Smooth muscle cell (in vitro differentiated cells): ENCODE data around the gene MCCD1. TPM values are rescaled to one million over a fixed set of nuclear protein-coding genes. Genes with fewer than 3 reads are reported as not detected.
"Not testable (repeated sequence)": the region's sequence is repeated elsewhere in the genome, so short reads cannot be mapped to it uniquely, and the experiment has no call there.

Experiments used
- DNase-seq: peaks from one replicate; lab custom pipeline; 2025; ENCODE audit not compliant: unreplicated experiment; lab: John Stamatoyannopoulos, UW
- H2AFZ ChIP-seq: fragments of 200-600 bp; sonication (generic); 2 replicates; pipeline ENCODE4 v1.6.0; 2016; ENCODE audit warnings: antibody characterized with exemption, low read depth, mild to moderate bottlenecking
- H3F3A ChIP-seq: fragments of 200-600 bp; sonication (generic); 2 replicates; pipeline ENCODE4 v1.6.0; 2017; ENCODE audit warnings: antibody characterized with exemption, low read depth
- H3K27ac ChIP-seq: fragments of 200-600 bp; sonication (generic); 2 replicates; pipeline ENCODE4 v1.5.1; 2016; ENCODE audit warnings: low read depth, mild to moderate bottlenecking
- H3K27me3 ChIP-seq: fragments of 200-600 bp; sonication (generic); 2 replicates; pipeline ENCODE4 v1.6.1; 2016; ENCODE audit warnings: low read depth, mild to moderate bottlenecking
- H3K36me3 ChIP-seq: fragments of 200-600 bp; sonication (generic); 2 replicates; pipeline ENCODE4 v1.5.1; 2016; ENCODE audit warnings: low read depth
- H3K4me1 ChIP-seq: fragments of 200-600 bp; sonication (generic); 2 replicates; pipeline ENCODE4 v1.5.1; 2016; ENCODE audit warnings: low read depth
- H3K4me2 ChIP-seq: fragments of 200-600 bp; sonication (generic); 2 replicates; pipeline ENCODE4 v1.6.0; 2016; ENCODE audit warnings: mild to moderate bottlenecking
- H3K4me3 ChIP-seq: fragments of 200-600 bp; sonication (generic); 2 replicates; pipeline ENCODE4 v1.5.1; 2016; ENCODE audit warnings: mild to moderate bottlenecking
- H3K79me2 ChIP-seq: fragments of 200-600 bp; sonication (generic); 2 replicates; pipeline ENCODE4 v1.6.0; 2016; ENCODE audit warnings: low read depth, mild to moderate bottlenecking
- H3K9ac ChIP-seq: fragments of 200-600 bp; sonication (generic); 2 replicates; pipeline ENCODE4 v1.6.0; 2016; ENCODE audit warnings: low read depth
- H3K9me3 ChIP-seq: fragments of 200-600 bp; sonication (generic); replicated peaks from 2 replicates; pipeline ENCODE4 v1.5.1; 2016; ENCODE audit warnings: low read depth
- H4K20me1 ChIP-seq: fragments of 200-600 bp; sonication (generic); 2 replicates; pipeline ENCODE4 v1.6.0; 2016; ENCODE audit warnings: low read depth
- CTCF ChIP-seq: fragments of 200-600 bp; sonication (generic); IDR thresholded peaks from 2 replicates; pipeline ENCODE4 v1.5.1; 2017; ENCODE audit warnings: borderline replicate concordance, mild to moderate bottlenecking, antibody characterized with exemption; ENCODE audit not compliant: insufficient read depth, poor library complexity, severe bottlenecking
- WGBS: methylation state at CpG from one replicate; pipeline ENCODE4 v1.1.7; 2016; ENCODE audit warnings: low lambda C conversion rate; 5-methylcytosine and 5-hydroxymethylcytosine counted together
- polyA plus RNA-seq: library from polyadenylated mRNA; unstranded; fragments of >200 nt; fragmentation: Nextera tagmentation; extraction: Ambion mirVana; gene quantifications from 2 replicates; pipeline ENCODE4 v1.2.1, GENCODE V29; 2016
- total RNA-seq: library from RNA; depleted of rRNA; stranded (reverse); fragments of >200 nt; gene quantifications from 2 replicates; pipeline ENCODE4 v1.2.3, GENCODE V29; 2014

Gene MCCD1
- total and polyA plus RNA-seq, 2 experiments from 2014 or later: not detected

DNA sequence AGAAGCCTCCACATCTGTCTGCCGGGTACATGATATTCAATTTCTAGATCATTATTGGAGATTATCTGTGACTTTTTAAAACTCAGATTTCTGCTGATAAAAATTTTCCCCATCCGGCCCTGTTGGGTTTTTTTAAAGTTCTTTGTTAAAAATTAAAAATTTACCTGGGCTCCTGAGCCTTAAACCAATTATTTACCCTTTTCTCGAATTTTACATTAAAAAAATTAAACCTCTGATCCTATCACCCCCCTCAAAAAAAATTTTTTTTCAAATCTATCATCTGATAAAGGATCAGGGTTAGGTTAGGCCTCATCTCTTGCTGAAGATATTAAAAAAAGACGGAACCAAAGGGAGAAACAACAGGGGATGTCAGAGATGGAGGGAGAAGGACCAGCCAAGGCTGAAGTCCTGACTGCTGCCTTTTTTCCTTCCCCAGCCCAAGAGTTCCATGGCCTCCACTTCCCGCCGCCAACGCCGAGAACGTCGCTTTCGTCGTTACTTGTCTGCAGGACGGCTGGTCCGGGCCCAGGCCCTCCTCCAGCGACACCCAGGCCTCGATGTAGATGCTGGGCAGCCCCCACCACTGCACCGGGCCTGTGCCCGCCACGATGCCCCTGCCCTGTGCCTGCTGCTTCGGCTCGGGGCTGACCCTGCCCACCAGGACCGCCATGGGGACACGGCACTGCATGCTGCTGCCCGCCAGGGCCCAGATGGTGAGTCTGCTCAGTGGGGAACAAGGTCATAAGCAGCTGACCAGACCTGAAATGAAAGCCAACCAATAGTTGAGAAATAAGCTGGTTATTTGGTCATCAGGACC lies 19.2 kb downstream of the MCCD1 start:
- no peaks in the 10 kb centered on the region for H3K9me3 ChIP-seq
- H3K27me3 ChIP-seq: no peaks in the 10 kb centered on the region
- H3K4me1 ChIP-seq: peaks cover 12% of the 10 kb centered on the region
- H3K4me3 ChIP-seq: peak overlapping the region; percentile 74
- 75% methylated on average over 24 of the region's 24 CpGs for WGBS
- peaks cover 35% of the 10 kb centered on the region for H3K79me2 ChIP-seq
- H3K36me3 ChIP-seq: no peaks in the 10 kb centered on the region
- peak overlapping the region; percentile 91 for H2AFZ ChIP-seq
- H3K9ac ChIP-seq: peak overlapping the region; percentile 85
- H4K20me1 ChIP-seq: no peaks in the 10 kb centered on the region
- peaks cover 10% of the 10 kb centered on the region for H3F3A ChIP-seq
- no peak for TF ChIP-seq CTCF
- peak overlapping the region; percentile 91 for H3K4me2 ChIP-seq
- DNase-seq: no peak
- peak overlapping the region; percentile 79 for H3K27ac ChIP-seq

- peak overlapping the region; percentile 74 for H3K4me3 ChIP-seq
- H3K27me3 ChIP-seq: no peaks in the 10 kb centered on the region
- 95% methylated on average over 2 of the region's 2 CpGs for WGBS
- peaks cover 32% of the 10 kb centered on the region for H3K79me2 ChIP-seq
- H4K20me1 ChIP-seq: no peaks in the 10 kb centered on the region
- peak overlapping the region; percentile 85 for H3K9ac ChIP-seq
- H3K4me2 ChIP-seq: peak overlapping the region; percentile 91
- H3K36me3 ChIP-seq: no peaks in the 10 kb centered on the region
- no peak overlapping the region for H2AFZ ChIP-seq
- H3K27ac ChIP-seq: peak overlapping the region; percentile 79
- no peak for DNase-seq
- no peaks in the 10 kb centered on the region for H3K9me3 ChIP-seq
- peaks cover 5% of the 10 kb centered on the region for H3F3A ChIP-seq
- no peak for TF ChIP-seq CTCF
- H3K4me1 ChIP-seq: peaks cover 12% of the 10 kb centered on the region
Observed at GRCh38 chr6:31548544-31548873, 19.7 kb downstream of the MCCD1 start.

- TF ChIP-seq CTCF: peak; percentile 56
- not testable (repeated sequence) for H3K27me3 ChIP-seq, H3K4me2 ChIP-seq, H4K20me1 ChIP-seq, H3K9me3 ChIP-seq, H3K36me3 ChIP-seq, H3K9ac ChIP-seq, H2AFZ ChIP-seq, H3F3A ChIP-seq, DNase-seq, H3K27ac ChIP-seq, H3K4me3 ChIP-seq
- Histone ChIP-seq H3K4me1 (peaks cover 12% of the 10 kb centered on the region), H3K79me2 (peaks cover 45% of the 10 kb centered on the region)
- WGBS: 57% methylated on average over 5 of the region's 5 CpGs
Observed at GRCh38 chr6:31551371-31551770, 22.6 kb downstream of the MCCD1 start.

- no peaks in the 10 kb centered on the region for H3K36me3 ChIP-seq
- no peak overlapping the region for H3K27ac ChIP-seq
- no peaks in the 10 kb centered on the region for H3K27me3 ChIP-seq
- H3K4me1 ChIP-seq: peaks cover 6% of the 10 kb centered on the region
- 98% methylated on average over 3 of the region's 3 CpGs for WGBS
- peaks cover 28% of the 10 kb centered on the region for H3K79me2 ChIP-seq
- H2AFZ ChIP-seq: no peak overlapping the region
- no peak overlapping the region for H3K4me2 ChIP-seq
- TF ChIP-seq CTCF: no peak
- DNase-seq: no peak
- H3K4me3 ChIP-seq: no peak overlapping the region
- no peaks in the 10 kb centered on the region for H4K20me1 ChIP-seq
- H3F3A ChIP-seq: peaks cover 15% of the 10 kb centered on the region
- H3K9ac ChIP-seq: no peak overlapping the region
- no peaks in the 10 kb centered on the region for H3K9me3 ChIP-seq
Observed at GRCh38 chr6:31556307-31556706, 27.5 kb downstream of the MCCD1 start.
